Measurements from ENCODE around the gene GALNT17. TPM values are rescaled to one million over a fixed set of nuclear protein-coding genes. Genes with fewer than 3 reads are reported as not detected.
"Not testable (repeated sequence)": the region's sequence is repeated elsewhere in the genome, so short reads cannot be mapped to it uniquely, and the experiment has no call there.

GALNT17 gene
- total and polyA plus RNA-seq, 5 donors from 2014 or later, result not detected

- Mint-ChIP-seq H3K27ac (no peak overlapping the region), H3K27me3 (no peaks in the 10 kb centered on the region), H3K4me3 (no peak overlapping the region), H3K36me3 (no peaks in the 10 kb centered on the region), H3K4me1 (no peaks in the 10 kb centered on the region), H3K9me3 (peaks cover 3 to 22% (median 6%) of the 10 kb centered on the region in 7 donors)
- no peaks in the 10 kb centered on the region for H3K36me3 ChIP-seq (ENCODE audit: control insufficient read depth, insufficient read depth, low read length)
- H3K27me3 ChIP-seq (ENCODE audit: control insufficient read depth, insufficient read depth, low read length), result no peaks in the 10 kb centered on the region
- no peaks in the 10 kb centered on the region for H3K4me1 ChIP-seq (ENCODE audit: control insufficient read depth, insufficient read depth, low read length, poor library complexity, severe bottlenecking)
- no peak for DNase-seq
- no peak overlapping the region for H3K4me3 ChIP-seq (ENCODE audit: low read depth, low read length)
- peaks cover 0 to 3% of the 10 kb centered on the region in 2 experiments for H3K9me3 ChIP-seq (ENCODE audit: control insufficient read depth in 2 of 2, low read length in 2 of 2)
- no peak overlapping the region for H3K27ac ChIP-seq (ENCODE audit: insufficient read depth, low read length, poor library complexity, severe bottlenecking)
- ATAC-seq (ENCODE audit: low read depth in 2 of 2), result no peak
Measured at GRCh38 chr7:71198391-71198790, 66.4 kb downstream of the GALNT17 start.

DNA sequence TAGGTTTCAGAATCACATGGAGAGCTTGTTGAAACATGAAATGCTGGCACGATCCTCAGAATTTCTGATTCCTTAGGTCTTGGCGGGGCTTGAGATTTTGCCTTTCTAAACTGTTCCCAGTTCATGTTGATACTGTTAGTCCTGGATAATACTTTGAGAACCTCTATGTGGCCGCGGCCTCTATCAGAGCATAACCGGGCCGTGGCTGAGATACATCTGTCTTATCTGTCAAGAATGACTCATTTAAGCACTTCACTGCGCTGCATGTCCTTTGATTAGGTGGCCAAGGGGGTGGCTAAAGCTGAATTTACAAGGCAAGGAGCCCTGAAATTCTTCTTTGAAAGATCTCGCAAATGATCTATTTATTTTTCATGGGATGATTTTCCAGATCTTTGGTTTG, 66.9 kb downstream of the GALNT17 start:
- ATAC-seq (ENCODE audit: low read depth in 2 of 2), result no peak

DNA sequence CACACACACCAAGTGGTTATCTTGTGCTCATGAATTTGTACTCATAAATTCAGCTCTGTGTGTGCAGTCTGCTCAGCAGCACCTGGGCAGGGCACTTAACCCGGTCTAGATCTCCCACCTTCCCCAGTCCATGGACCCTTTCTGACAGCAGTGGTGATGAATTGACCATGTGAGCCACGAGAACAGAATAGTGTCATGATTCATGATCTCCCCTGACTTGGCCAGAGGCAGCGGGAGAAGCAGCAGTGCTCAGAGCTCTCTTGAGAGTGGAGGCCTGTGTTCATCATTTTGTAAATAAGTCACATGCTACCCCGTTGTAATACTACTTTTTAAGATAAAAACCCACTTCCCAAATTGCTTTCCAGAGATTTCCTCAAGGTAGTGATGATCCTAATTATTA, 74.2 kb downstream of the GALNT17 start:
- H3K27ac ChIP-seq (ENCODE audit: insufficient read depth, low read length, poor library complexity, severe bottlenecking), result no peak overlapping the region
- no peak for DNase-seq

More for the DNA sequence above, 66.9 kb downstream of the GALNT17 start:
- no peak for DNase-seq
- H3K4me1 Mint-ChIP-seq, result no peaks in the 10 kb centered on the region
- no peak overlapping the region for H3K27ac Mint-ChIP-seq
- H3K4me3 Mint-ChIP-seq, result no peak overlapping the region
- Histone ChIP-seq H3K36me3 (ENCODE audit: control insufficient read depth, insufficient read depth, low read length) (no peaks in the 10 kb centered on the region), H3K4me1 (ENCODE audit: control insufficient read depth, insufficient read depth, low read length, poor library complexity, severe bottlenecking) (no peaks in the 10 kb centered on the region), H3K27ac (ENCODE audit: insufficient read depth, low read length, poor library complexity, severe bottlenecking) (no peak overlapping the region), H3K9me3 (ENCODE audit: control insufficient read depth in 2 of 2, low read length in 2 of 2) (no peaks in the 10 kb centered on the region), H3K4me3 (ENCODE audit: low read depth, low read length) (no peak overlapping the region), H3K27me3 (ENCODE audit: control insufficient read depth, insufficient read depth, low read length) (no peaks in the 10 kb centered on the region)
- H3K36me3 Mint-ChIP-seq, result no peaks in the 10 kb centered on the region
- H3K9me3 Mint-ChIP-seq, result peaks cover 2 to 27% (median 4%) of the 10 kb centered on the region in 7 donors
- no peaks in the 10 kb centered on the region for H3K27me3 Mint-ChIP-seq

GRCh38 chr7:71208881-71209280, 76.9 kb downstream of the GALNT17 start:
- Histone ChIP-seq H3K4me1 (ENCODE audit: control insufficient read depth, insufficient read depth, low read length, poor library complexity, severe bottlenecking) (no peaks in the 10 kb centered on the region), H3K36me3 (ENCODE audit: control insufficient read depth, insufficient read depth, low read length) (no peaks in the 10 kb centered on the region), H3K4me3 (ENCODE audit: low read depth, low read length) (no peak overlapping the region), H3K27me3 (ENCODE audit: control insufficient read depth, insufficient read depth, low read length) (no peaks in the 10 kb centered on the region), H3K9me3 (ENCODE audit: control insufficient read depth in 2 of 2, low read length in 2 of 2) (peaks cover 0 to 2% of the 10 kb centered on the region in 2 experiments), H3K27ac (ENCODE audit: insufficient read depth, low read length, poor library complexity, severe bottlenecking) (no peak overlapping the region)
- Mint-ChIP-seq H3K4me1 (no peaks in the 10 kb centered on the region), H3K4me3 (no peak overlapping the region), H3K27me3 (no peaks in the 10 kb centered on the region), H3K9me3 (peaks cover 3 to 16% (median 8%) of the 10 kb centered on the region in 7 donors), H3K36me3 (no peaks in the 10 kb centered on the region), H3K27ac (no peak overlapping the region)
- DNase-seq (no peak), ATAC-seq (ENCODE audit: low read depth in 2 of 2) (no peak)

More for the DNA sequence above, 74.2 kb downstream of the GALNT17 start:
- no peak overlapping the region for H3K4me3 ChIP-seq (ENCODE audit: low read depth, low read length)
- no peaks in the 10 kb centered on the region for H3K27me3 ChIP-seq (ENCODE audit: control insufficient read depth, insufficient read depth, low read length)
- no peak overlapping the region for H3K4me3 Mint-ChIP-seq
- no peaks in the 10 kb centered on the region for H3K4me1 Mint-ChIP-seq
- peaks cover 0 to 2% of the 10 kb centered on the region in 2 experiments for H3K9me3 ChIP-seq (ENCODE audit: control insufficient read depth in 2 of 2, low read length in 2 of 2)
- no peaks in the 10 kb centered on the region for H3K4me1 ChIP-seq (ENCODE audit: control insufficient read depth, insufficient read depth, low read length, poor library complexity, severe bottlenecking)
- H3K36me3 Mint-ChIP-seq, result no peaks in the 10 kb centered on the region
- H3K36me3 ChIP-seq (ENCODE audit: control insufficient read depth, insufficient read depth, low read length), result no peaks in the 10 kb centered on the region
- ATAC-seq (ENCODE audit: low read depth in 2 of 2), result no peak
- H3K27ac Mint-ChIP-seq, result no peak overlapping the region
- H3K27me3 Mint-ChIP-seq, result no peaks in the 10 kb centered on the region
- H3K9me3 Mint-ChIP-seq, result peaks cover 2 to 19% (median 7%) of the 10 kb centered on the region in 7 donors

DNA sequence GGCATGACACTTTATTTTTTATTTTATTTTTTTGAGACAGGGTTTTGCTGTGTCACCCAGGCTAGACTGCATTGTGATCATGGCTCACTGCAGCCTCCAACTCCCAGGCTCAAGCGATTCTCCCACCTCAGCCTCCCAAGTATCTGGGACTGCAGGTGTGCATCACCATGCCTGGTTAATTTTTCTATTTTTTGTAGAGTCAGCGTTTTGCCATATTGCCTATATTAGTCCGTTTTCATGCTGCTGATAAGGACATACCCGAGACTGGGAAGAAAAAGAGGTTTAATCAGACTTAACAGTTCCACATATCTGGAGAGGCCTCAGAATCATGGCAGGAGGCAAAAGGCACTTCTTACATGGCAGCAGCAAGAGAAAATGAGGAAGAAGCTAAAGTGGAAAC, 77.5 kb downstream of the GALNT17 start:
- not testable (repeated sequence) for H3K27ac Mint-ChIP-seq; H3K9me3 ChIP-seq (ENCODE audit: control insufficient read depth in 2 of 2, low read length in 2 of 2); H3K27me3 ChIP-seq (ENCODE audit: control insufficient read depth, insufficient read depth, low read length); H3K4me3 Mint-ChIP-seq; H3K4me3 ChIP-seq (ENCODE audit: low read depth, low read length); H3K36me3 ChIP-seq (ENCODE audit: control insufficient read depth, insufficient read depth, low read length); ATAC-seq (ENCODE audit: low read depth in 2 of 2); H3K27ac ChIP-seq (ENCODE audit: insufficient read depth, low read length, poor library complexity, severe bottlenecking); DNase-seq; H3K4me1 Mint-ChIP-seq; H3K27me3 Mint-ChIP-seq; H3K36me3 Mint-ChIP-seq; H3K4me1 ChIP-seq (ENCODE audit: control insufficient read depth, insufficient read depth, low read length, poor library complexity, severe bottlenecking)
- H3K9me3 Mint-ChIP-seq, result peaks cover 3 to 12% (median 6%) of the 10 kb centered on the region in 7 donors

- Histone ChIP-seq H3K4me1 (ENCODE audit: control insufficient read depth, insufficient read depth, low read length, poor library complexity, severe bottlenecking) (no peaks in the 10 kb centered on the region), H3K36me3 (ENCODE audit: control insufficient read depth, insufficient read depth, low read length) (no peaks in the 10 kb centered on the region), H3K27me3 (ENCODE audit: control insufficient read depth, insufficient read depth, low read length) (no peaks in the 10 kb centered on the region), H3K9me3 (ENCODE audit: control insufficient read depth in 2 of 2, low read length in 2 of 2) (peaks cover 0 to 2% of the 10 kb centered on the region in 2 experiments), H3K4me3 (ENCODE audit: low read depth, low read length) (no peak overlapping the region), H3K27ac (ENCODE audit: insufficient read depth, low read length, poor library complexity, severe bottlenecking) (no peak overlapping the region)
- Mint-ChIP-seq H3K27me3 (no peaks in the 10 kb centered on the region), H3K4me3 (no peak overlapping the region), H3K27ac (no peak overlapping the region), H3K9me3 (peaks cover 3 to 11% (median 9%) of the 10 kb centered on the region in 7 donors), H3K4me1 (no peaks in the 10 kb centered on the region), H3K36me3 (no peaks in the 10 kb centered on the region)
- ATAC-seq (ENCODE audit: low read depth in 2 of 2) (no peak), DNase-seq (no peak)
Measured at GRCh38 chr7:71210220-71210619, 78.3 kb downstream of the GALNT17 start.

GRCh38 chr7:71212433-71212832, 80.5 kb downstream of the GALNT17 start:
- peaks cover 1 to 13% (median 6%) of the 10 kb centered on the region in 7 donors for H3K9me3 Mint-ChIP-seq
- not testable (repeated sequence) for H3K27me3 ChIP-seq (ENCODE audit: control insufficient read depth, insufficient read depth, low read length); H3K4me1 ChIP-seq (ENCODE audit: control insufficient read depth, insufficient read depth, low read length, poor library complexity, severe bottlenecking); DNase-seq; H3K4me3 Mint-ChIP-seq; ATAC-seq (ENCODE audit: low read depth in 2 of 2); H3K36me3 Mint-ChIP-seq; H3K4me1 Mint-ChIP-seq; H3K4me3 ChIP-seq (ENCODE audit: low read depth, low read length); H3K27ac Mint-ChIP-seq; H3K9me3 ChIP-seq (ENCODE audit: control insufficient read depth in 2 of 2, low read length in 2 of 2); H3K27me3 Mint-ChIP-seq; H3K27ac ChIP-seq (ENCODE audit: insufficient read depth, low read length, poor library complexity, severe bottlenecking); H3K36me3 ChIP-seq (ENCODE audit: control insufficient read depth, insufficient read depth, low read length)

DNA sequence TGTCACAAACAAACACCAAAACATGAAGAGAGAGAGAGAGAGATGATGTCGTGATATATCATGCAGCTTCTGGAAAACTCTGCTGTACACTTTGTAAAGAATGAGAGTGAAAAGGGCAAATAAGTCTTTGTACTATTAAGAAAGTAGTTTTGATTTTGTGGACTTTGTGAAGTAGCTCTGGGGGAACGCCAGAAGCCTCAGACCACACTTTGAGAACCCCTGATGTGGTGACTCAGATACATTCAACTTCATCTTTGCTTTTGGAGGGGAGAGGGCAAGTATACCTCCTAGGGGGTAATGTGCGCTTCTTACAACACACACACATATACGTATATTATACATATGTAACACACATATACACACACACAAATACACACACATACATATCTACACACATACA, 84.3 kb downstream of the GALNT17 start:
- Mint-ChIP-seq H3K4me3 (no peak overlapping the region), H3K9me3 (peaks cover 1 to 27% (median 13%) of the 10 kb centered on the region in 7 donors), H3K27ac (no peak overlapping the region), H3K27me3 (no peaks in the 10 kb centered on the region), H3K4me1 (no peaks in the 10 kb centered on the region), H3K36me3 (peaks cover under 1% of the 10 kb centered on the region)
- ATAC-seq (ENCODE audit: low read depth in 2 of 2), result no peak
- H3K9me3 ChIP-seq (ENCODE audit: control insufficient read depth in 2 of 2, low read length in 2 of 2), result peaks cover 0 to 3% of the 10 kb centered on the region in 2 experiments
- H3K27ac ChIP-seq (ENCODE audit: insufficient read depth, low read length, poor library complexity, severe bottlenecking), result no peak overlapping the region
- no peaks in the 10 kb centered on the region for H3K36me3 ChIP-seq (ENCODE audit: control insufficient read depth, insufficient read depth, low read length)
- no peaks in the 10 kb centered on the region for H3K4me1 ChIP-seq (ENCODE audit: control insufficient read depth, insufficient read depth, low read length, poor library complexity, severe bottlenecking)
- no peaks in the 10 kb centered on the region for H3K27me3 ChIP-seq (ENCODE audit: control insufficient read depth, insufficient read depth, low read length)
- H3K4me3 ChIP-seq (ENCODE audit: low read depth, low read length), result no peak overlapping the region
- DNase-seq, result no peak
